T-helper 2 cell treated with Interferon-gamma antibody and Interleukin-4, amounts not matched to agents 100 ng/mL and 5 ng/mL, for 36 hours (primary cell): ENCODE measurements around the gene RACK1. TPM values are rescaled to one million over a fixed set of nuclear protein-coding genes. Genes with fewer than 3 reads are reported as not detected.

Experiments used
- intact Hi-C: fragments of 100-400 bp; cut with micrococcal nuclease; formaldehyde crosslinking; loops from one replicate; pipeline ENCODE4 v1.15.1; 2023
- total RNA-seq: library from RNA; stranded (reverse); gene quantifications from 2 replicates; pipeline ENCODE4 v1.2.3, GENCODE V29; 2022

RACK1 gene
- total RNA-seq, 1 donor from 2014 or later = 1,850 TPM

GRCh38 chr5:181234455-181235306 is 9.0 kb downstream of the RACK1 start:
- intact Hi-C loops = no loop called here

GRCh38 chr5:181233801-181234454 is 9.8 kb downstream of the RACK1 start:
- intact Hi-C loops = no loop called here

- intact Hi-C loops = no loop called here
These were observed 10.5 kb downstream of the RACK1 start for GRCh38 chr5:181233088-181233800.

- intact Hi-C loops = no loop called here
These were observed 11.1 kb downstream of the RACK1 start for GRCh38 chr5:181232593-181232992.

GRCh38 chr5:181231432-181231831 is 12.3 kb downstream of the RACK1 start:
- intact Hi-C loops = no loop called here

- intact Hi-C loops = no loop called here
These were observed 13.2 kb downstream of the RACK1 start for GRCh38 chr5:181230551-181230950.

DNA sequence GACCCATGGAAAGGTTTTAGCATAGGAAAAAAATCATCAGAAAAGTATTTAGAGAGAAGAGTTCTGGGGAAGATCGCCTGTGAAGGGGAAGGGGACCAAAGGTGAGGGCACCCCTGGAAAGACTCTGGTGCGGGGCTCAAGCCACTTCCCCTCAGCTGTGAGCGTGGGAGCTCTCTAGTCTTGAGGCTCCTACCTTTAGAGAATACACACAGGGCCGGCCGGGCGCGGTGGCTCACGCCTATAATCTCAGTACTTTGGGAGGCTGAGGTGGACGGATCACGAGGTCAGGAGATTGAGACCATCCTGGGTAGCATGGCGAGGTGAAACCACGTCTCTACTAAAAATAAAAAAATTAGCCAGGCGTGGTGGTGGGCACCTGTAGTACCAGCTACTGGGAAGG is 13.7 kb downstream of the RACK1 start:
- intact Hi-C loops = no loop called here

GRCh38 chr5:181224390-181225229 is 19.1 kb downstream of the RACK1 start:
- intact Hi-C loops = no loop called here

DNA sequence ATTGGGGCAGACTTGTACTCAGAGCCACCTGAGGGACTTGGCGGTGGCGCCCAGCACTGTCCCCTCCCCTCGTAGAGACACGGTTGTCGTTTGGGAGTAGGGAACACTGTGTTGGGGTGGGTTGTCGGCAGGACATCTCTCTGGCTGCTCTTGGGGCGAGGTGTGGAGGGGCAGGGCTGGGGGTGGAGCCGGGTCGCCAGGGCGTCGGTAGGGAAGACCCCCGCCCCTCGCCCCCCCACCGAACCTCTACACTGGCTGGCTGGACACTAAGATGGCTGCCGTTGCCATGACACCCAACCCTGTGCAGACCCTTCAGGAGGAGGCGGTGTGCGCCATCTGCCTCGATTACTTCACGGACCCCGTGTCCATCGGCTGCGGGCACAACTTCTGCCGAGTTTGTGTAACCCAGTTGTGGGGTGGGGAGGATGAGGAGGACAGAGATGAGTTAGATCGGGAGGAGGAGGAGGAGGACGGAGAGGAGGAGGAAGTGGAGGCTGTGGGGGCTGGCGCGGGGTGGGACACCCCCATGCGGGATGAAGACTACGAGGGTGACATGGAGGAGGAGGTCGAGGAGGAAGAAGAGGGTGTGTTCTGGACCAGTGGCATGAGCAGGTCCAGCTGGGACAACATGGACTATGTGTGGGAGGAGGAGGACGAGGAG is 19.8 kb downstream of the RACK1 start:
- intact Hi-C loops = loop anchor here (1.0 to 2.0 kb wide), 7 partner anchors 17 to 421 kb away; partner anchors contain the start of genes MGAT1, RACK1, TRIM52 and ZFP62

GRCh38 chr5:181223058-181223728 is 20.5 kb downstream of the RACK1 start, which contains the start of gene TRIM41:
TRIM41 (plus strand) TSS chr5:181223281; CDS start chr5:181224000, 719 bp downstream.
- intact Hi-C loops = loop anchor here (1.0 to 2.0 kb wide), 7 partner anchors 16 to 420 kb away; partner anchors contain the start of genes MGAT1, RACK1, TRIM52 and ZFP62

DNA sequence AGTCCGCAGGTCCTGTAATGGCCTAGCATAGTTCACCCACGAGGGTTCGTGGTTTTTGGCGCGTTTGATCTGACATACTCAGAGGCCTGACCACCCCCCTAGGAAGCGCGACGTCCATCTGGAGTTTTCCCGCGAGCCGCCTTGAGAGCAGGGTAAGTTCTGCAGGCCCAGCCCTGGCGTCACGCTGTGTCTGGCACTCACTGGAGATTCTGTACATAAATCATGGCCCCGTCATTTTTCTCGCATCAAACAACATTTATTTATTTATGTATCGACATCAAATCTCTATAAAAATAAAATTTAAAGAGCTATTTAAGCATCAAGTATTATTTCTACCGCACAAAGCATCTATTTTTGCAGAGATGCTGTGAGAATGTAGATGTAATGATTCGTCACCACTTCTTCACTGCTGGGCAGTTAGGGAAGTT is 21.1 kb downstream of the RACK1 start:
- intact Hi-C loops = loop anchor here (1.0 to 2.0 kb wide), 8 partner anchors 16 to 420 kb away; partner anchors contain the start of genes MGAT1, RACK1, TRIM52 and ZFP62

DNA sequence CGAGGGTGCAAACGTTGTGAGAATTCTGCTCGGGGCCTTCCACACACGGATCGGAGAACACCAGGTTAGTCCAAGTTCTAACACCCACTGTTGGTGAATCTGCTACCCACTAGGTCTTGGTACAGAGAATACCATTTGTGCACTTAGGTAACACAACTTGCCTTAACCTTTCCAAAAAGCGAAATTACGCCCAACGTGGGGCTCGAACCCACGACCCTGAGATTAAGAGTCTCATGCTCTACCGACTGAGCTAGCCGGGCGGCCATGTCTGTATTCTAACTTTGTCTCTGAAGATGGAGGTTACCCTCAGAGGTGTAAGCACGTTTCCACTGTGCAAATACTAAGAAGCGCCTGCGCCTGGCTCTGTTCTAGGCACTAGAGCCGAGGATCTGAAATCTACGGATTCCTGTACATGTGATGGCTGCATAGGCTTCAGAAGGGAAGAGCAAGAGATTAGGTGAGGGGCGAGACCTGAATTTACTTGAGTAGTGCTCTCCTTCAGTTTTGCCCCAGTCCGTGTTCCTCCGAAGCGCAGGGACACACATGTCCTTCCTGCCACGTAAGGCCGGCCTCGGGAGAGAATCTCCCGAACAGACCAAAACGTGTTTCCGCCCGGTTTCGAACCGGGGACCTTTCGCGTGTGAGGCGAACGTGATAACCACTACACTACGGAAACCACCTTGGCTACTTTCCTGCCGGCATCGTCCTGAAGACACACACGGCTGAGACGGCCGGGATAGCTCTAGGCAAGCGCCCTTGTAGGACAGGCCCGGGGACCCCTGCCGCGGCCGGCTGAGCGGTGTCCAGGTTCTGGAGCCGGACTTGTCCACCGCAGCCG is 21.7 kb downstream of the RACK1 start:
- intact Hi-C loops = loop anchor here (1.0 to 2.0 kb wide), 4 partner anchors 15 to 419 kb away; partner anchors contain the start of gene MGAT1

DNA sequence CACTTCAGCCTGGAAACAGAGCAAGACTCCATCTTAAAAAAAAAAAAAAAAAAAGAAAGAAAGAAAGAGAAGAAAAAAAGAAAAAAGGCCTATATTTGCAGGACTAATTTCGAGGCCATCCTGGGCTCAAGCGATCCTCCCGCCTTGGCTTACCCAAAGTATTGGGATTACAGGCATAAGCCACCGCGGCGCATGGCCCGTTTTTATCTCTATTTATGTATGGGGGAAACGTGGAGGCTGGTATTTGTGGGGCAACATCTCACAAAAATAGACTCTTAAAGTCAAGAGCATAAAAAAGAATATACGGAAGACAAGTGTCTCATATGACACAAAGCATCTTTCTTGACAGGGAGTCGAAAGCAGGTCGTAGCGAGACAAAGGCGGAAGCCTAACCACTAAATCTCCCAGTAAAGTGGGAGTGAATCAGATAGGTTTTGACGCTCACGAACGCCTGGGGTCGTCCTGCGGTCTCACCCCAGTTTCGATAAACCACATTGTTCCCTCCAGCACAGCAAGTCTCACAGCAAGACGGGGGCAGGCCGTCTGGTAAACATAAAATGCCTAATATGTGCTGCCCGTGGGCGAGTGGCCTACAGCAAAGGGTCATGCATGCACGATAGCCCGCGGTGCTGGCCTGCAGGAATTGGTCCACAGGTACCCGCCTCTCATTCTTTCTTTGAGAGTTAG is 22.5 kb downstream of the RACK1 start:
- intact Hi-C loops = no loop called here

GRCh38 chr5:181220178-181220515 is 23.6 kb downstream of the RACK1 start:
- intact Hi-C loops = no loop called here

DNA sequence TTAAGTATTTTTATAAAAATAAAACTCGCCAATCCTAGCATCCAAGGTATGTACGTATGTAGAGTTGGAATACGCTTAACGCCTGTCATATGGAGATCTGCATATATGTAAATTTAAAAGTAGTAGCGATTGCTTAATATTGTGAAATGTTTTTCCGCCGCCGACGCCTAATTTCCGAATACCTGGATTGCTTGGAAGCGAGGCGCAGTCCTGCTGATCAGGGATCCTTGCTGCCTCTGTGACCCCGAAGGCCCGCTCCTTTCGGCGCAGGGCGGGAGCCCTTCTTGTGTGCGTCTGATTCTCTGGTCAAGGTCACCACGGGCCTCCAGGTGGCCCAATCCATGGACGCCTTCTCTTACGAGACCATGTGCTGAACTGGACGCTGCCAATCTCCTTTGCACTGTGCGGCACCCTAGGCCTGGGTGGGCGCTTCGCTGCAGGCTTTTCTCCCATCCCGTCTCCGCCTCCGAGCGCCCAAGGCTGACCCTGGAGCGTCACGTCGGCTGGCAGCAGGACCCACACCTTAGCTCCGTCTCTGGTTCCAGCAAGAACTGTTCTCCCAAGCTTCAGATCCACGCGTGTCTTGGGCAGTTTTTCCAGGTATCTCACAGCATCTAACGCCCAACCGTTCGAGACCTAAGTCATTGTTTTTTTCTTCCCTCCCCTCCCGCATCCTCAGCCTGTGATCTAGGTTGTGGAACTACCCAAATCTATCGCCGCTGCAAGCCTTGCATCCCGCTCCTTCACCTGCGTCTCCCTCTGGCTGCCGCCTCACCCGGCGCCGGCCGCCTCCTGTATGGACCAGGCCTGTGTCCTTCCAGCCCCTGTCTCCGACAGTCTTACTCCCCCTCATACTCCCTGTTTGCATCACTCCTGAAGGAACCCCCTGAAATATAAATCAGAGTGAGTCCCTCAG is 24.2 kb downstream of the RACK1 start:
- intact Hi-C loops = no loop called here

DNA sequence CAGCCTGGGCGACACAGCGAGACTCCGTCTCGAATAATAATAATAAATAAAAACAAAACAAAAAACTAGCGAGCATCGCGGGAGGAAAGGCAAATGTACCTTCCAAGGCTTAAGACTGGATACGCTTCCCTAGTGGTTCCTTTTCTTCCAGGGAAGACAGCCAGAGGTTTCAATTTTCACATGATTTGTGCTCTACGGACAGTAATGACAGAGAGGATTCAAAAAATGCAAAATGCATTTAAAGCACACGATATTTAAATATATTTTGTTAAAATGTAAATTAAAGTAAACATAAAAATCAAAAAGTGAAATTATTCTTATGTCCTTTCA is 24.9 kb downstream of the RACK1 start:
- intact Hi-C loops = loop anchor here (1.0 kb wide), 2 partner anchors 11 to 27 kb away; no protein-coding TSS in a partner anchor

GRCh38 chr5:181217803-181218062 is 26.0 kb downstream of the RACK1 start:
- intact Hi-C loops = loop anchor here (1.0 kb wide), 3 partner anchors 10 to 44 kb away; no protein-coding TSS in a partner anchor
